HG03342 (cell line): Measurements from ENCODE around the gene FHIT.

Experiments
- ATAC-seq: cut with Tn5 transposase; IDR thresholded peaks from one replicate; pipeline ENCODE4 v1.9.1; 2021; ENCODE audit warnings: mild to moderate bottlenecking, moderate library complexity; ENCODE audit not compliant: unreplicated experiment

FHIT gene

DNA sequence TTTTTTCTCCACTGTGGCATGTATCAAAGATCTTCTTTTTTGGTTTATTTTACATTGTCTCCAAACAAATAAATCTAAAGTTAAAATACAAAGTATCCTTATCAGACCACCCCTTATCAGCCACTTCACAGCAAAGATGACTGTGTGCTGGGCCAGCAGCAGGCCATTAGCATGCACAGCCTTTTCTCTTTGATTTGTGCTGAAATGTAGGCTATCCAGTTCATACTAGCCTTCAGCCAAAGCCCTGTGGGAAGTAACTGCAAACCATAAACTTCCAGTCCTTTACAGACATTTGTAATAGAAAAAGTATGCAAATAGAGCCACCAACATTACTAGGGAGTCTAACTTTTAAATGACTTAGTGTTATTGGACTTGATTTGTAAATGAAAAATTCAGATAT is 816.3 kb downstream of the FHIT start:
- ATAC-seq, result no peak

- no peak for ATAC-seq
Observed at GRCh38 chr3:60434323-60434722, 816.9 kb downstream of the FHIT start.

GRCh38 chr3:60431599-60431958 is 819.7 kb downstream of the FHIT start:
- no peak for ATAC-seq

DNA sequence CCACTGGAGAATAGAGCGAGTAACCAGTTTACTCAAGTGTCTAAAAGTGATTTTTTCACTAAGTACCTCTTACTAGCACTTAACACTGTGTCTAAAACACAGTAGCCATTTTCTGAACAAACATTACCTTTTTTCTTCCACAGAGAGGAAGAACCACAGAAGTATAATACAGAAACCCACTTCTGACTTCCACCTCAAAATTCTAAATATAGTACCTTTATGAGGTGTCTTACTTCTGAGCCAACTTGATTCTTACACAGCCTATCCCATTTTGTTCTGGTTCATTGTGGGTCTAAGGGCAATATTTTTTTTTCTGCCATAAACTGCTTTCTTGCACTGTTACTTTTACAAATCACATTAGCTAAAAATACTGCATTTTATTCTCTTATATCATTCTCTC is 821.0 kb downstream of the FHIT start:
- no peak for ATAC-seq

GRCh38 chr3:60427109-60427508 is 824.1 kb downstream of the FHIT start:
- no peak for ATAC-seq

DNA sequence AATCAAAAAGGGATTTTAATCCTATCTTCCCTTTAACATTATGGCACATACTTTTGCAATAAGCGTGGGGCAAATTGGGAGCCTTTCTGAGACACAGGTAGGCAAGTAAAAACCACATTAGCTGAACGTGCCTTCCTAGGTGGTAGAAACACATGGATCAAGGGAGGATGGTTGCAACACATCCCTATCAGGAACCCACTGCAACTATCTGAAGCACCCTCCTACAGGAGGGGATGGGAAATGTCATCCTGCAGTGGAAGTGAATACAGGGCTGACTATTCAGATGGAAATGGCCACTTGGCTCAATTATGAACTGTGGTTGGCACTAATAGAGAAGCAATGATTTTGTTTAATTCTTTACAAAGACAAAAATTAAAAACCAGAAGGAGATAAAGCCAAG is 826.3 kb downstream of the FHIT start:
- ATAC-seq, result no peak

GRCh38 chr3:60424034-60424433 is 827.2 kb downstream of the FHIT start:
- ATAC-seq, result no peak

DNA sequence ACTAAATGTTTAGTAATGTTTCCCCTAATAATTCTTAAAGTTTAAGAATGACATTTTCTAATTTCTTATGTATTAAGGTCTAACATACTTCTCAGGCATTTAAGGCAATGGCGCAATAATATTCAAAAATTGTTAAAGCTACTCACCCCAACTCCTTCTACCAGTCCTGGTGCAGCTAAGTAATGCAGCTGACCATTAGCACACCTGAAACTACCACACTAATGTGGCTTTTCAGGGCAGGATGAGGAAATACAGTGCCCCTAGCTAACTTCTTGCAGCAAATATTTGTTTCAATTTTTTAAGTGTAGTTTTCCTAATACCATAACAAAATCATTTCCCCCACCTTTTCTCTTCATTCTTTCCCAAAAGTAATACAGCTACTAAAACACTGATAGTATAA is 827.7 kb downstream of the FHIT start:
- no peak for ATAC-seq

- ATAC-seq, result no peak
Observed at GRCh38 chr3:60421749-60422446, 829.4 kb downstream of the FHIT start.

DNA sequence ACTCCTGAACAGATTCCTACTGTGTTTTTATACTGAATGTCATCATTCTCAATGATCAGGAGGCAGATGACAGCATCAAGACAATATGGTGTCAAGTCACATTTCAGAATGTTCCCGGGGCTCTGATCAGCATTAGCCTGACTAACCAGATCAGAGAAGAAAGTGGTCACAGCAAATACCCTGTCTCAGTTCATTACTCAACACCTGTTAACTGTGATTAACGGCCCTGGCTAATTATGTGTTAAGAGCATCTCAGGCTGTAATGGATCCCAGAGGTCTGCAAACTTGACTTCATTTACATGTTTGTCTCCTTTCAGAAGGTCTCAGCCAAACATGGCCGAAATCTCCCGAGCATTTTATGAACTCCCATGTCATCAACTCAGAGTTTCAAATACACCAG is 833.7 kb downstream of the FHIT start:
- ATAC-seq, result no peak

GRCh38 chr3:60414011-60414410 is 837.2 kb downstream of the FHIT start:
- no peak for ATAC-seq

DNA sequence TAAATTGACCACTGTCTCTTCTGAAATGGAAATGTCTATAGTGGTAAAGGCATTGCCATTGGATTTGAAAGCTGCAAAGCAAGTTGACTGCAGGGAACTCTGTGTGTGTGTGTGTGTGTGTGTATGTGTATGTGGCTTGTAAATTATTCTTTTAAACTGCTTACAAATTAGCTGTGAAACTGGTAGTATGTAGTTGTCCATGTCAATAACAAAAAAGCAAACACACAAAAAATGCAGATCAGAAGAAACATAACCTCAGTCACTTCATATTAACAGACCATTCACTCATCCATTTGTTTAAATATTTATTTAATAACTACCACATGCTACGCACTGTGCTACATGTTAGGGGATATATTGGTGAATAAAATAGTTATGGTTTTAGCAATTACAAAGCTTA is 837.7 kb downstream of the FHIT start:
- no peak for ATAC-seq

GRCh38 chr3:60403866-60404265 is 847.4 kb downstream of the FHIT start:
- no peak for ATAC-seq

- ATAC-seq, result no peak
Observed at GRCh38 chr3:60402931-60403330, 848.3 kb downstream of the FHIT start.

GRCh38 chr3:60399861-60400845 is 851.1 kb downstream of the FHIT start:
- no peak for ATAC-seq

DNA sequence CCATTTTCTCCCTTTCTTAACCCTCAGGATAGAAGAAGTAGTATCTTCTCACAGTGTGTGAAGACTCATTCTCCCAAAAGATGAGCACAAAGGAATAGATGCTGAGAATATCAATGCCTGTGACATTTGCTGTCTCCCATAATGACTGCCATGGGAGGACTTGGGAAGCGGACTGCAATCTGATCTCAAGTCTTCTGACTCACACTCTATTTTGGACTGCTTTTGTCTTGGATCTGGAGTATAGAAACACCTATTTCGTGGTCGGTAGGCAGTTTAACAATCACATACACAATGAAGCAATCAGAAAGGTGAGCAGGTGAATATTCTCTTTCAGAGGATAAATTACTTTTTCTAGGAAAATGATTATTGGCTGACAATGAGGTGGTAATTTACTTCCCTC is 852.0 kb downstream of the FHIT start:
- ATAC-seq, result no peak

DNA sequence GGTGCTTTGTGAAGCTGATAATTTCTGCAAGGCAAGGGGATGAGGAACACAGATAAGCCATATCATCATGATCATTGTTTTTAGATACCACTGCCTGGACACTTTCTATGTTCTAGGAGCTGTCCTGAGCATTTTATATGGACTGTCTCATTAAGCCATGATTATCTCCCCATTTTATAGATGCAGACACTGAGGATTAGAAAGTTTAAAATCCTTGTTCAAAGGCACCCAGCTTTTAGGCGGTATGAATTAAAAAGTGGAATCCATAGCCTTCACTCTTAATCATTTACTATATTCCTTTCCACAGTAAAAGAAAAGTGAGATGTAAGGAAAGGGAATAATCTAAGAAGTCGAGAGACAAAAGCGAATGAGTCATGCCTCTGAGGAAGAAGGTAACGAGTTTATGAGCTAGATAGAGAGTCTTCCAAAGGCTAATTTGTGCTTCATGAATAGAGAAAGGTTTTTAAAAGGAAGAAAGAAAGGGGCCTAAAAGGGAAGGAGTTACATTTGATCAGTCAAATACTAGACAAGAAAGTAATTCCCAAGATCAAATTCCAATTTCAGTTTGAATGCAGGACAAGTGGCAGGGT is 856.0 kb downstream of the FHIT start:
- no peak for ATAC-seq

DNA sequence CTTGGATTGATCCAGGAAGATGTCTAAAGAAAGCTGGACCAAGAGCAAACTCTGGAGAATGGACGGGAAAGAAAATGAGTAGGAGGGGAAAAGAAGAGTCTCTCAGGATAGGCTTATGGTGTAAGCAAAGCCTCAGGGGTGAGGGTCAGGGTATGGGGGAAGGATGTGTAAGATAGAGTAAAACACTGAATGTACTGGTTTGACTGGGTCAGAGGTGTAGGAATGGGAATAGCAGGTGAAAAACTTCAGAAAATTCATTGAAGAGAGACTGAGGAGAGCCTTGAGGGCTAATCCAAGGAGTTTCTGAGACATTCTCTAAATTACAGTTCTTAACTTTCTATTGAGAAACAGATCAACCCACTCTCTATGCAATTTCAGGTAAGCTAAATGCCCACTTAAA is 857.3 kb downstream of the FHIT start:
- no peak for ATAC-seq

- no peak for ATAC-seq
Observed at GRCh38 chr3:60392501-60392900, 858.8 kb downstream of the FHIT start.

- no peak for ATAC-seq
Observed at GRCh38 chr3:60391292-60391691, 860.0 kb downstream of the FHIT start.

- no peak for ATAC-seq
Observed at GRCh38 chr3:60388731-60389130, 862.5 kb downstream of the FHIT start.

GRCh38 chr3:60386306-60386705 is 864.9 kb downstream of the FHIT start:
- ATAC-seq, result no peak
